ENCODE measurements around the gene SNED1.

Gene SNED1

GRCh38 chr2:241030883-241031282, 32.5 kb downstream of the SNED1 start:
- no peak for DNase-seq

DNA sequence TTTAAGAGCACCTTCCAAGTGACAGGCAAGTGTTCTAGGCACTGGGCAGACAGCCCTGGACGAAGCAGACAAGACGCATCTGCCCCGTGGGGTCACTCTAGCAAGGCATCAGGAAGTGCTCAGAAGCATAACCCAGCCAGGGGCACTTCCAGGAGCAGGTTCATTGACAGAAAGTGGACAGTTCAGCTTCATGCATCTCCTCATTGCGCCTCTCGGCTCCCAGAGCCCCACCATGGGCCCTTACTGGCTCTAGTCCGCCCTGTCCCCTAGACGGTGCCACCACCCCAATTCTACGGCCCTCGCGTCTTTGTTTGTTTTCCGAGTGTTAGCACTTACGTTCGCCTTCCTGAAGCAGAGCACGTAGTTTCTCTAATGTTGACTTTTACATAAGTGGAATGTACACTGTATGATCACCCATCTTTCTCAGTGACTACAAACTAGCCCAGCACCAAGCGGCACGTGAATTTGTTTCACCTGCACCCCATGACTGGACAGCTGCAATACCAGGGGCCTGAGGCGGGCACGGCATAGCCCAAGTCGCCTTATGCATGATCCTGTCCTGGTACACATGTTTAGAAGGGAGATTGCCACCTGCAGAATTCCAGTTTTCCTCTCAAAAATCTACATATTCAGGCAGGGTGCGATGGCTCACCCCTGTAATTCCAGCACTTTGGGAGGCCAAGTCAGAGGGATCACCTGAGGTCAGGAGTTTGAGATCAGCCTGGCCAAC, 33.2 kb downstream of the SNED1 start:
- no peak for DNase-seq

GRCh38 chr2:241033336-241033987, 35.0 kb downstream of the SNED1 start:
- DNase-seq, result no peak

DNA sequence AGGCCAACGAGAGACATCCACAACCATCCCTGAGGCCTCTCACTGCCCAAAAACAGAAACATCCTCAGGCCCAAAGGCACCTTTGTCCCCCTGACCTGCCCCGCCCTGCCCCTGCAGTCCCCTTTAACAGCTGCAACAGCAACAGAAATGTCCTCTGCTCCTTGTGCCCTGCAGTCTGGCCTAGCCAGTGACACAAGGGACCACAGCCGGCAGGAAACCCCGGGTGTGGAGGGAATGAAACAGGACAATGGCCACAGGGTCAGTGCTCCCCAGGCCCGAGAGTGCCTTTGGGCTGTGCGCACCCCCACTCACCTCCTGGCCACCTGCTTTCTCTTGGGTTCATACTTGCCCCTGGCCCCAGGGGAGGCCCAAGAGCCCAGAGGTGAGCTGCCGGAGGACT, 35.6 kb downstream of the SNED1 start:
- DNase-seq, result no peak

GRCh38 chr2:241034490-241035141, 36.2 kb downstream of the SNED1 start:
- DNase-seq, result no peak

DNA sequence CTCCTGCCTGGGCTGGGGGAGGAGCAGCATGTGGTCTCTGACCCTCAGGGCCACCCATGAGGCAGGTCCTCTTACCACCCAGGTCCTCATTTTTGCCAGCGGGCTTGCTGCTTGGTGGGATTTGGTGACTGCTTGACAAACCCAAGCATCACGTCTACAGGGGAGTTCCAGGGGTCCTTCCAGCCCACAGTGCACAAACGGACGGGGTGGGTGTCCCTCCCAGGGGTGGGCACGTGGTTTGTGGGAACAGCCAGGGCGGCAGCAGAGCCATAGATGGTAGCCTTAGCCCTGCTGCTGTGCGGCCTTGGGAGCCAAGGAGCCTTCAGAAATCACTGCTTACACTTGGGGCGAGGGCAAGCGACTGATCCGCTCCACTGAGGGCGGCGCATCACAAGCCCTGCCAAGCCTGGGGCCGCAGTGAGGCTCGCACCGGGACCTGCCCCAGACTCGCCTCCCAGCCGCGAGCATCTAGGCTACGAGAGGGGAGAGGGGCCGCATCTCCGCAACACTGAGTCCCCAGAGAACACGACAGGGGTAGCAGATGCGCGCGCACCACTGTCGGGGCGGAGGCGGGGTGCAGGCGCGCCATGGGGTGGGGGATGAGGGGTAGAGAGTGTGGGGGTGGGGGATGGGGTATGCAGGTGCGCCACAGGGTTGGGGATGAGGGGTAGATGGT, 36.9 kb downstream of the SNED1 start:
- DNase-seq, result no peak

DNA sequence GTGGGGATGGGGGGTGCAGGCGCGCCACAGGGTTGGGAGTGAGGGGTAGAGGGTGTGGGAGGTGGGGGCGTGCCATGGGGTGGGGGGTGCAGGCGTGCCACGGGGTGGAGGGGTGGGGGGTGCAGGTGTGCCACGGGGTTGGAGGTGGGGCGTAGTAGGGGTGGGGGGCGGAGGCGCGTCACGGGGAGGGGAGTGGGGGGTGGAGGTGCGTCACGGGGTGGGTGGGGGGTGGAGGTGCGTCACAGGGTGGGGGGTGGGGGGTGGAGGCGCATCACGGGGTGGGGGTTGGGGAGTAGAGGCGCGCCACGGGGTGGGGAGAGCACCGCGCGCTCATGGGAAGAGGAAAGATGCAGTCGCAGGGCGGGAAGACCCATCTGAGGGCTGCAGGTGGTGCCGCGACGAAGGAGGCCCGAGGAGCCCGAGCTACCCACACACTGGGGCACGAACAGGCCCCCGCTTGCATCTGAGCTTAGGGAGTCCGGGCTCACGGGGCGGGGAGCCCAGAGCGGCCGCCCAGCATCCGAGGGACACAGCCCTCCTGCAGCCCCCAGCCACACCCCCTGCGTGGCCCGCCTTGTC, 37.5 kb downstream of the SNED1 start:
- no peak for DNase-seq

DNA sequence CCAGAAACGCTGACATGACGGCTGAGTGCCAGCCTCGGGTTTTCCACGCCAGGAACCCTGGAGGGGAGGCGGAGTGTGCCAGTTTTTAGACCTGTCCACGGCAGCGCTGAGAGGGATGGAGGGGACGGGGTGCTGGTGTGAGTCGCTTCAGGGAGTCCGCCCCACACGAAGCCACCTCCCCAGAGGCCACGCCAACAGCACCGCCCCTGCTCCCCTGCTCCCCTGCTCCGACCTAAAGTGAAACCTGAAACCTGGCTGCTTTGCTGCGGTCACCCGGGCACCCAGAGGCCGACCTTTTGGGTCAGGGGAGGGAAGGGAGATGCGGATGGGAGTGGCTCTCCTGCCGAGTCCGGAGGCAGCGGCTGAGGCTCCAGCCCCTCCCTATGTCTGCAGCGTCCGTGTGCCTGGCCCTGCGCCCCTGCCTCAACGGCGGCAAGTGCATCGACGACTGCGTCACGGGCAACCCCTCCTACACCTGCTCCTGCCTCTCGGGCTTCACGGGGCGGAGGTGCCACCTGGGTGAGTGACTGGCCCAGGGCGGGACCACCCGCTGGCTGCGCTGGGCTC, 38.1 kb downstream of the SNED1 start:
- no peak for DNase-seq

DNA sequence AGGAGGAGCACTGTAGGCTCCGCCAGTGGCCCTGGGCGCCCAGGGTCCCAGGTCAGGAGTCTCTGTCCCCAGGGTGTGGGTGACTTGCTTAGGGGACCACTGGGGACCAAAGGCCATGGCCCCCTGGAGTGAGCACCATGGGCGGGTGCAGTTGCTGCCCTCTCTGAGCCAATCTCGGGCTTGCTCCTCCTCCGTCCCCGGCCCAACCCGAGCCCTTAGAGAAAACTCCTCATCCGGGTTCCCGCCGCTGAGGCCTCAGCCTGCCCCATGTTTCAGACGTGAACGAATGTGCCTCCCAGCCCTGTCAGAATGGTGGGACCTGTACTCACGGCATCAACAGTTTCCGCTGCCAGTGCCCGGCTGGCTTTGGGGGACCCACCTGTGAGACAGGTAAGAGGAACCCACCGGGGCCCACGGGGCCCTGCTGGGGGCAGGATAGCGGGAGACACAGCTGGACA, 38.6 kb downstream of the SNED1 start:
- no peak for DNase-seq

GRCh38 chr2:241037498-241037897, 39.1 kb downstream of the SNED1 start:
- no peak for DNase-seq

- DNase-seq, result no peak
Measured at GRCh38 chr2:241038374-241039180, 40.2 kb downstream of the SNED1 start.

- no peak for DNase-seq
Measured at GRCh38 chr2:241039416-241039815, 41.0 kb downstream of the SNED1 start.

- DNase-seq, result no peak
Measured at GRCh38 chr2:241040081-241040803, 41.8 kb downstream of the SNED1 start.

GRCh38 chr2:241041589-241042158, 43.3 kb downstream of the SNED1 start:
- DNase-seq, result peak; percentile 4

DNA sequence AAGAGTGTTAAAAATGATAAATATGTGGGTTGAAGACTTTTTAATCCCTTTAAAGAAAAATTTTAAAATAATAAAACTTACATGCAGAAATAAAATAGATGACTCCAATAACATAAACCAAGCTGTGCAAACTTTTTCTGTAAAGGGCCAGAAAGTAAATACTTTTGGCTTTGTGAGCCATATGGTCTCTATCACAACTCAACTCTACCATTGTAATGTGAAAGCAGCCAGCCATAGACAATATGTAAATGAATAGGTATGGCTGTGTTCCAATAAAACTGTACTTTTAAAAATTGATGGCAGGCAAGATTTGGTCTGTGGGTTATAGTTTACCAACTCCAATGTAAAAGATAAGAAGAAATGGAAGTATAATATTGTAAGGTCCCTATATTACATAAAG, 45.2 kb downstream of the SNED1 start:
- DNase-seq, result no peak

DNA sequence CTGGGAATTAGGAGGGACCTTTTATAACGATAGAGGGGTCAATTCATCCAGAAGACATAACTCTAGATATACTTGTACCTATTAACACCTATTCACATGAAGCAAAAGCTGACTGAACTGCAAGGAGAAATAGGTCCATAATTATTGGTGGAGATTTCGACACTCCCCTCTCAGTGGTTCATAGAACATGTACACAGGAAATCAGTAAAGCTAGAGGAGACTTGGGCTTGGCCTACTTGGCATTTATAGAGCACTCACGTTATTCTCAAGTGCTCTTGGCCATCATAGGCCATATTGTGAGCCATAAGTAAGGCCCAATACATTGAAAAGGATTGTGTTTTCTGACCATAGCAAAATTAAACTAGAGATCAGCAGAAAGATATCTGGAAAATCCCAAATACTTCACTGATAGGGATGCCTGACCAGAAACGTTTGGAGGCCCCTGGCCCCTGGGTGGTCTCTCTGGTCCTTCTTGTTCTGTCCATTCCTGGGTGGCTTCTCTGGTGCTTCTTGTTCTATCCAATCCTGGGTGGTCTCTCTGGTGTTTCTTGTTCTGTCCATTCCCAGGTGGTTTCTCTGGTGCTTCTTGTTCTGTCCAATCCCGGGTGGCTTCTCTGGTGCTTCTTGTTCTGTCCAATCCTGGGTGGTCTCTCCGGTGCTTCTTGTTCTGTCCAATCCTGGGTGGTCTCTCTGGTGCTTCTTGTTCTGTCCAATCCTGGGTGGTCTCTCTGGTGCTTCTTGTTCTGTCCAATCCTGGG, 49.0 kb downstream of the SNED1 start:
- DNase-seq, result no peak

DNA sequence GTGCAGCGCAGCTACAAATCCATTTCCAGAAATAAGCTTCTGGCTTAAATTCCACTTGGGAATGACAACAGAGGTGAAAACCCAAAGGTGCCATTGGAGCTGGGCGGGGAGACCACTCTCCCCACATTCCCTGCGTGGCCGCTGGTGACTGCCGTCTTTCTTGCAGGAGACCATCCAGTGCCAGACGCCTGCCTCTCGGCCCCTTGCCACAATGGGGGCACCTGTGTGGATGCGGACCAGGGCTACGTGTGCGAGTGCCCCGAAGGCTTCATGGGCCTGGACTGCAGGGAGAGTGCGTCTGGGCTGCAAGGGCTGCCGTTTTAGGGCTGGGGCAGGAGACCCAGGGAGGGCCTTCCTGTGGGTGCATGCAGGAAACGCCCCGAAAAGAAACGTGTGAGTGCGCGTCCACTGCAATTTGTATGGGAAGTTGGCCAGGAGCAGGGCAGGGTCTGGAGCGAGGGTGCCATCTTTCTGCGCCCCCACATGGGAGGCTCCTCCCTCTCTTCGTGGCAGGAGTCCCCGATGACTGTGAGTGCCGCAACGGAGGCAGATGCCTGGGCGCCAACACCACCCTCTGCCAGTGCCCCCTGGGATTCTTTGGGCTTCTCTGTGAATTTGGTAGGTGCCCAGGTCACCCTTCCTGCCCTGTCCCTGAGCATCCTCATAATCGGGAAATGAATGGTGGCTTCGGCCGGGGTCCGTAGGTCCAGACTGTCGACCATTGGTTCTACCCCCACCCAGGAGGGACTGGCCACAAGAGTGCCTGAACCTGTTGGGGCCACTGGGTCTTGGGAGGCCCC, 49.9 kb downstream of the SNED1 start:
- no peak for DNase-seq

DNA sequence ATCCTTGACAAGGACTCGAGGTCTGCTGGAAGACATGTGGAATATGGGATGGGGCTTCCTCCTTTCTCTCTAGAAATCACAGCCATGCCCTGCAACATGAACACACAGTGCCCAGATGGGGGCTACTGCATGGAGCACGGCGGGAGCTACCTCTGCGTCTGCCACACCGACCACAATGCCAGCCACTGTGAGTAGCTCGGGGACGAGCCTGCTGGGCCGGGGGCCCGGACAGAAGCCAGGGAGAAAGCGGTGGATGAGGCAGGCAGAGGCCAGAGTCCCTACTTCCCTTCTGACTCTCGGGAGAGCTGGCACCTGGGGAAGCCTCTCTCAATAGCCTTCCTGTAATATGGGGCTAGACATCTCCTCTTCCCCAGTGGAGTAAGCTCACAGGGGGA, 50.5 kb downstream of the SNED1 start:
- no peak for DNase-seq
